Panc1 (cell line): ENCODE results near the gene ELMO2.

Source experiments
- CTCF ChIP-seq: fragments of 450-650 bp; IDR thresholded peaks from 2 replicates; pipeline ENCODE4 v1.5.1; 2017; ENCODE audit warnings: mild to moderate bottlenecking
- POLR2AphosphoS5 ChIP-seq: IDR thresholded peaks from 2 replicates; pipeline ENCODE4 v1.6.1; 2012; ENCODE audit warnings: mild to moderate bottlenecking, low read depth, low read length, moderate library complexity

- TF ChIP-seq CTCF: no peak
- TF ChIP-seq POLR2AphosphoS5: 0 out of 2 replicates have a peak, but pooled peaks have one; percentile 26
Measured at GRCh38 chr20:46406200-46406985, at the start of gene ELMO2.
